ENCODE data around the gene CYTH3.

The CYTH3 gene

DNA sequence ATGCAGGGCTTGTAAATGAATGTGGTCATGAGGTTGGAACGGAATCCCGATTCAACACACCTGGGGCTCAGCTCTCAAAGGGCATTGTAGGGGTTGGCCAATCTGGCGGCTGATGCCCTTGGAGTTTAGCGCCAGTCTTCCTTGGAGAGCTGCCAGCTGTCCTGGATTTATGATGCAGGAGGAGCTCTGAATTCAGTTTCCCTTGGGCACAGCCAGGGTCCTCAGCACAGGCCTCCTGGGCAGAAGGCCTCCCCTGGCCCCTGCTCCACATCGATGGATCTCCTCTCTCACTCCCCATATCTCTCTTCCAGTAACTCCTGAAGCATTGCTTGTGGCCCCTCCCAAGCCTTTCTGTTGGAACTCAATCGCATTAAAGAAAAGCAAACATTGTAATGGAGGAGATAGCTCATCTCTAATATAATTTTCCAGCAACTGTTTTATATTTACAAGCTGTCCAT lies 985 bp upstream of the CYTH3 start:
- Mint-ChIP-seq H3K4me1 (peaks cover 37% of the 10 kb centered on the region), H3K9me3 (peaks cover under 1% of the 10 kb centered on the region), H3K27me3 (ENCODE audit: low read depth, poor library complexity) (peaks cover 34% of the 10 kb centered on the region), H3K4me3 (peak overlapping the region; percentile 78), H3K27ac (no peak overlapping the region), H3K36me3 (ENCODE audit: low read depth) (no peaks in the 10 kb centered on the region)
- no peak for DNase-seq
- TF ChIP-seq, protein P1, sequence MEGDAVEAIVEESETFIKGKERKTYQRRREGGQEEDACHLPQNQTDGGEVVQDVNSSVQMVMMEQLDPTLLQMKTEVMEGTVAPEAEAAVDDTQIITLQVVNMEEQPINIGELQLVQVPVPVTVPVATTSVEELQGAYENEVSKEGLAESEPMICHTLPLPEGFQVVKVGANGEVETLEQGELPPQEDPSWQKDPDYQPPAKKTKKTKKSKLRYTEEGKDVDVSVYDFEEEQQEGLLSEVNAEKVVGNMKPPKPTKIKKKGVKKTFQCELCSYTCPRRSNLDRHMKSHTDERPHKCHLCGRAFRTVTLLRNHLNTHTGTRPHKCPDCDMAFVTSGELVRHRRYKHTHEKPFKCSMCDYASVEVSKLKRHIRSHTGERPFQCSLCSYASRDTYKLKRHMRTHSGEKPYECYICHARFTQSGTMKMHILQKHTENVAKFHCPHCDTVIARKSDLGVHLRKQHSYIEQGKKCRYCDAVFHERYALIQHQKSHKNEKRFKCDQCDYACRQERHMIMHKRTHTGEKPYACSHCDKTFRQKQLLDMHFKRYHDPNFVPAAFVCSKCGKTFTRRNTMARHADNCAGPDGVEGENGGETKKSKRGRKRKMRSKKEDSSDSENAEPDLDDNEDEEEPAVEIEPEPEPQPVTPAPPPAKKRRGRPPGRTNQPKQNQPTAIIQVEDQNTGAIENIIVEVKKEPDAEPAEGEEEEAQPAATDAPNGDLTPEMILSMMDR (IDR thresholded peaks at IDR 0.05), result no peak

DNA sequence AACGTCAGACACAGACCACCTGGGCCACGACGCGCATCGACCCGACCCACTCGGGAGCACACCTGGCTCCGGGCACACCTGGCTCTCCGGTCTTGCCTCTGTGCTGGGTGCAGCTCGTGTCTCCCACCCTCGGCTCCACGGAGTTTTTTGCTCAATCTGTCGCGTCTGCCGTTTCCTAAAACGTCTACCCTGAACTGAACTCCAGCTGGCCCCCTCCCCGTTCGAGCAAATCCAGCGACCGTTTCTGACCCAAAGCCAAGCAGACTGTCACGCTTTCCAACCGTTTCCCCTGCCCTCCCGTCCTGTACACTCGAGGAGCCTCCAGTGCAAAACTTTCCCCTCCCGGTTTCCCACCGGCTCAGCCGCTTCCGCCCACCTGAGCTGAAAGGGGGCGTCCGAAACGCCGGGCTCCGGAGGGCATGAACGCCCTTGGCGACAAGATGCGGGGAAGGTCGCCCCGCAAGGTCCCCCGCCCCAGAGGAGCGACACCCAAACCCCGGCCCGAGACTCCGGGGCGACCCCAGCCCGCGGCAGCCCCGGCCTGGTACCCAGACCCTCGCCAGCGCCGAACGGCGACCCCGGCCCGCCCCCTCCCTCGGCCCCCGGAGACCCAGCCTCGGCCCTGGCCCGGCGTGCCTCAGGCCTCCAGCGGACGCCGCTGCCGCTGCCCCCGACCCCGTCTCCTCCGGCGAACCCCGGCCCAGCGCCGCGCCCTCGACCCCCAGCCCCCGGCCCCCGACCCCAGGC lies 557 bp downstream of the CYTH3 start:
- Mint-ChIP-seq H3K27me3 (ENCODE audit: low read depth, poor library complexity) (peaks cover 37% of the 10 kb centered on the region), H3K9me3 (peaks cover 4% of the 10 kb centered on the region), H3K36me3 (ENCODE audit: low read depth) (no peaks in the 10 kb centered on the region), H3K4me1 (peaks cover 37% of the 10 kb centered on the region), H3K4me3 (peak overlapping the region; percentile 97), H3K27ac (no peak overlapping the region)
- no peak for DNase-seq
- TF ChIP-seq, protein P1 (IDR thresholded peaks at IDR 0.05), result no peak

DNA sequence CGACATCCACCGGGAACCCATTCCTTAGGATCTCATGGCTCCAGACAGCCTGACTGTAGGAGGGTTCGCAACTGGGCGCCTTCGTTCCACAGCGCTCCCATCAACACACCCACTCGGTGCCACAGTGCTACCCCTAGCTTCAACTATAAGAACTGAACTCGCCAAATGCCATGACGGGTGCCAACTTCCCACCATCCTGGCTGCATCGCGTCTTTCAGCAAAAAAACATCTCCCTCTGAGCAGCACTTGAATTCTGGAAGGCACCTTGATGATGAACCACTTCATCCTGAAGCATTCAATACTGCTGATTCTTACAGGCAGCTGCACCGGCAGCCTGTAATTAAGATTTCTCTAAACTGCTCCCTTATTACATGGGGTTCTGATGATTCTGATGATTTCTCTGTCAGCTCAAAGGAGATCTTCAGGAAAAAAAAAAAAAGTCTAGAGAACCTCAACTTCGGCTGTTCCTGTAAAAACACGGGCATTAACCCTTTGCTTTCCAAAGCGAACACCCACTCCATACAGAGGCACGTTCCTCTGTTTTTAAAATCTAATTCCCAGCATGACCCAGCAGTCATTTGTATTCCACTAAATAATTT lies 1.3 kb downstream of the CYTH3 start:
- Mint-ChIP-seq H3K36me3 (ENCODE audit: low read depth) (no peaks in the 10 kb centered on the region), H3K9me3 (peaks cover 4% of the 10 kb centered on the region), H3K27ac (no peak overlapping the region), H3K4me3 (peak overlapping the region; percentile 97), H3K4me1 (peaks cover 37% of the 10 kb centered on the region), H3K27me3 (ENCODE audit: low read depth, poor library complexity) (peaks cover 37% of the 10 kb centered on the region)
- peak; percentile 29 for DNase-seq
- TF ChIP-seq, protein P1 (IDR thresholded peaks at IDR 0.05), result no peak

DNA sequence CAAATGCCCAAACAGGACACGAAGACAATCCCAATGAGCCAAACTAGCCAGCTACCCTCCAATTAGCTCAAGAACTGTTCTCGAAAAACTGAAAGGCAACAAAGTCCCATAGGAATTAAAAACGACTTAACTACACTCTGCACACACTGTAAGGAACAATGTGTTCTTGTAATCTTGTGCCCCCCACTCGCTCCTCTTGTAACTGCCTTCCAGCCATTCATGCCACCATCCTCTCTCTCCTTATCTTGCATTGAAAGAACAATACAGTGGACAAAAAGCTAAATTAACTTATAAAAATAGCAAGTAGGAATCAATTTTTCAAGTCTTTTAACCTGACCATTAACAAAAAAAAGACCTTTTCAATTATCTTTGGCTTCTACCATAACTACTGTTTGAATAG lies 2.9 kb downstream of the CYTH3 start:
- Mint-ChIP-seq H3K4me3 (no peak overlapping the region), H3K9me3 (peaks cover 4% of the 10 kb centered on the region), H3K36me3 (ENCODE audit: low read depth) (no peaks in the 10 kb centered on the region), H3K4me1 (peaks cover 37% of the 10 kb centered on the region), H3K27ac (no peak overlapping the region), H3K27me3 (ENCODE audit: low read depth, poor library complexity) (peaks cover 41% of the 10 kb centered on the region)
- TF ChIP-seq, protein P1 (IDR thresholded peaks at IDR 0.05), result no peak
- DNase-seq, result no peak

- DNase-seq, result no peak
- H3K27ac Mint-ChIP-seq, result no peak overlapping the region
- peaks cover 37% of the 10 kb centered on the region for H3K4me1 Mint-ChIP-seq
- peaks cover 41% of the 10 kb centered on the region for H3K27me3 Mint-ChIP-seq (ENCODE audit: low read depth, poor library complexity)
- no peak overlapping the region for H3K4me3 Mint-ChIP-seq
- no peaks in the 10 kb centered on the region for H3K36me3 Mint-ChIP-seq (ENCODE audit: low read depth)
- TF ChIP-seq, protein P1 (IDR thresholded peaks at IDR 0.05), result no peak
- peaks cover 4% of the 10 kb centered on the region for H3K9me3 Mint-ChIP-seq
These were observed 3.5 kb downstream of the CYTH3 start for GRCh38 chr7:6268907-6269306.

All from nephron progenitor cell (in vitro differentiated cells).